Neutrophil (primary cell): Measurements from ENCODE around the gene VRK1.

ENCODE experiments used
- H3K27ac ChIP-seq: fragments of 200-600 bp; sonication (generic); 2 replicates; pipeline ENCODE4 v1.5.1; 2016; ENCODE audit warnings: mild to moderate bottlenecking, moderate library complexity
- H3K27me3 ChIP-seq: fragments of 200-600 bp; sonication (generic); 2 replicates; pipeline ENCODE4 v1.6.0; 2016; ENCODE audit warnings: mild to moderate bottlenecking
- H3K36me3 ChIP-seq: fragments of 200-600 bp; sonication (generic); 2 replicates; pipeline ENCODE4 v1.5.1; 2017
- H3K4me1 ChIP-seq, 2 experiments: fragments of 200-600 bp in 1 of 2; sonication (generic) in 1 of 2; 1 replicate in 1 of 2; 2 replicates in 1 of 2; pipeline versions ENCODE4 v1.5.1 to v1.6.1; 2013 to 2016; ENCODE audit warnings: low read depth in 1 of 2, low read length in 1 of 2, mild to moderate bottlenecking in 1 of 2, moderate library complexity in 1 of 2; ENCODE audit not compliant: control insufficient read depth in 1 of 2, insufficient read depth in 1 of 2
- H3K4me3 ChIP-seq, 2 experiments: fragments of 200-600 bp in 1 of 2; sonication (generic) in 1 of 2; 1 replicate in 1 of 2; 2 replicates in 1 of 2; pipeline ENCODE4 v1.5.1; 2013 to 2016; ENCODE audit warnings: low read depth in 1 of 2, low read length in 1 of 2, mild to moderate bottlenecking in 1 of 2, moderate library complexity in 1 of 2
- H3K9me3 ChIP-seq: fragments of 200-600 bp; sonication (generic); 2 replicates; pipeline ENCODE4 v1.5.1; 2016
- TF ChIP-seq, protein P1 (sequence below): fragments of 200-600 bp; sonication (generic); IDR thresholded peaks from 2 replicates; pipeline ENCODE4 v1.5.1; 2016; ENCODE audit warnings: antibody characterized with exemption

The VRK1 gene

DNA sequence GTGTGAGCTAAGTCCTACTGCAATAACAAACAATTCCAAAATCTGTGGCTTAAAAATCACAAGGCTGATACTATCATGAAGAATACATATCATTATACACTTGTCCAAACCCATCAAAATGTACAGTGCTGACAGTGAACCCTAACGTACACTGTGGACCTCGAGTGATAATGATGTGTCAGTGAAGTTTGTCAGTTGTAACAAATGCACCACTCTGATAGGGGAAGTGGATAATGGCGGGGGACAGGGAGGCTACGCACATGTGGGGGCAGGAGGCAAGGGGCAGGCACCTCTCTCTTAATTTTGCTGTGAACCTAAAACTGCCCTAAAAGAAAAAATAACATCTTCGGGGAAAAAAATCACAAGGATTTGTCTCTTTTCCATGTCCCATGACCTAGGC is 100.0 kb downstream of the VRK1 start:
- Histone ChIP-seq H3K4me3 (no peak overlapping the region), H3K9me3 (no peaks in the 10 kb centered on the region), H3K27ac (no peak overlapping the region), H3K4me1 (peaks cover 10 to 11% of the 10 kb centered on the region in 2 experiments), H3K36me3 (no peaks in the 10 kb centered on the region), H3K27me3 (no peaks in the 10 kb centered on the region)
- TF ChIP-seq, protein P1, sequence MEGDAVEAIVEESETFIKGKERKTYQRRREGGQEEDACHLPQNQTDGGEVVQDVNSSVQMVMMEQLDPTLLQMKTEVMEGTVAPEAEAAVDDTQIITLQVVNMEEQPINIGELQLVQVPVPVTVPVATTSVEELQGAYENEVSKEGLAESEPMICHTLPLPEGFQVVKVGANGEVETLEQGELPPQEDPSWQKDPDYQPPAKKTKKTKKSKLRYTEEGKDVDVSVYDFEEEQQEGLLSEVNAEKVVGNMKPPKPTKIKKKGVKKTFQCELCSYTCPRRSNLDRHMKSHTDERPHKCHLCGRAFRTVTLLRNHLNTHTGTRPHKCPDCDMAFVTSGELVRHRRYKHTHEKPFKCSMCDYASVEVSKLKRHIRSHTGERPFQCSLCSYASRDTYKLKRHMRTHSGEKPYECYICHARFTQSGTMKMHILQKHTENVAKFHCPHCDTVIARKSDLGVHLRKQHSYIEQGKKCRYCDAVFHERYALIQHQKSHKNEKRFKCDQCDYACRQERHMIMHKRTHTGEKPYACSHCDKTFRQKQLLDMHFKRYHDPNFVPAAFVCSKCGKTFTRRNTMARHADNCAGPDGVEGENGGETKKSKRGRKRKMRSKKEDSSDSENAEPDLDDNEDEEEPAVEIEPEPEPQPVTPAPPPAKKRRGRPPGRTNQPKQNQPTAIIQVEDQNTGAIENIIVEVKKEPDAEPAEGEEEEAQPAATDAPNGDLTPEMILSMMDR, result no peak

- TF ChIP-seq, protein P1, result no peak
- H3K27ac ChIP-seq, result no peak overlapping the region
These were observed 104.0 kb downstream of the VRK1 start for GRCh38 chr14:96901227-96901626.

GRCh38 chr14:96902004-96902403 is 104.8 kb downstream of the VRK1 start:
- peaks cover 58 to 59% of the 10 kb centered on the region in 2 experiments for H3K4me1 ChIP-seq
- no peak overlapping the region for H3K4me3 ChIP-seq
- TF ChIP-seq, protein P1, result no peak
- H3K9me3 ChIP-seq, result no peaks in the 10 kb centered on the region
- H3K27ac ChIP-seq, result peak overlapping the region; percentile 89
- H3K36me3 ChIP-seq, result no peaks in the 10 kb centered on the region
- no peaks in the 10 kb centered on the region for H3K27me3 ChIP-seq

More at GRCh38 chr14:96901227-96901626, 104.0 kb downstream of the VRK1 start:
- Histone ChIP-seq H3K4me3 (no peak overlapping the region), H3K4me1 (peaks cover 51% of the 10 kb centered on the region in 2 experiments), H3K36me3 (no peaks in the 10 kb centered on the region), H3K9me3 (no peaks in the 10 kb centered on the region), H3K27me3 (no peaks in the 10 kb centered on the region)

DNA sequence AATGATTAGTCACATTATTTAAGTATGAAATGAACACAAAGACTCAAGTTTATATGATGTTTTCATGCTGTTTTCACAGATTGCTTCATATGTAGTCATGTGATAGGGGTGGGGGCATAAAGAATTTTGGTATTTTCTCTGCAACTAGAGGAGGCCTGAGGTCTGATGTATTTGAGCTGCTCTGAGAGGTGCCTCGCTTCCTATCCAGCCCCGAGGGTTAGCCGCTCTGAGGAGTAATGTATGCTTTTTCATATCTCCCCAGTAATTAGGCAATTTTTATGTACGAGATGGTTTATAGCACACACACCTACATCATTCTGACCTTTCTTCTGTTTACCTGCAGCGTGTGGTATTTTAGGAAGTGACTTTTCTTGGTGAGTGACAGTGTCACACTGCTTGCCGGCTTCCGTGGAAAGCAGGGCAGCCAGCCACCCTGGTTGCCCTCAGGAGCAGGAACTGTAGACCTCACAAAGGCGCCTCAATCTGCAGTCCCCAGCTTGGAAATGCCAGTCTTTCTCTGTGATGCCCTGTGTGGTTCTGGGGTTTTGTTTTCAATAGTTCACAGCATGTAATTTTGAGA is 106.4 kb downstream of the VRK1 start:
- TF ChIP-seq, protein P1, result no peak
- Histone ChIP-seq H3K27me3 (no peaks in the 10 kb centered on the region), H3K27ac (peak overlapping the region; percentile 89), H3K4me1 (peaks cover 74% of the 10 kb centered on the region in 2 experiments), H3K36me3 (no peaks in the 10 kb centered on the region), H3K9me3 (no peaks in the 10 kb centered on the region), H3K4me3 (peak overlapping the region in 1 of 2 experiments; percentile 26)

GRCh38 chr14:96904201-96904600 is 107.0 kb downstream of the VRK1 start:
- Histone ChIP-seq H3K36me3 (no peaks in the 10 kb centered on the region), H3K4me1 (peaks cover 80 to 81% of the 10 kb centered on the region in 2 experiments), H3K27me3 (no peaks in the 10 kb centered on the region), H3K9me3 (no peaks in the 10 kb centered on the region), H3K27ac (peak overlapping the region; percentile 89), H3K4me3 (no peak overlapping the region)
- TF ChIP-seq, protein P1, result no peak
